IPS-NIHi7 (cell line): Measurements from ENCODE around the gene TECPR1.

ENCODE experiments used
- DNase-seq: peaks from one replicate; pipeline ENCODE4 v3.0.0; 2012; ENCODE audit warnings: mixed read lengths; ENCODE audit errors: extremely low spot score

TECPR1 gene, protein sequence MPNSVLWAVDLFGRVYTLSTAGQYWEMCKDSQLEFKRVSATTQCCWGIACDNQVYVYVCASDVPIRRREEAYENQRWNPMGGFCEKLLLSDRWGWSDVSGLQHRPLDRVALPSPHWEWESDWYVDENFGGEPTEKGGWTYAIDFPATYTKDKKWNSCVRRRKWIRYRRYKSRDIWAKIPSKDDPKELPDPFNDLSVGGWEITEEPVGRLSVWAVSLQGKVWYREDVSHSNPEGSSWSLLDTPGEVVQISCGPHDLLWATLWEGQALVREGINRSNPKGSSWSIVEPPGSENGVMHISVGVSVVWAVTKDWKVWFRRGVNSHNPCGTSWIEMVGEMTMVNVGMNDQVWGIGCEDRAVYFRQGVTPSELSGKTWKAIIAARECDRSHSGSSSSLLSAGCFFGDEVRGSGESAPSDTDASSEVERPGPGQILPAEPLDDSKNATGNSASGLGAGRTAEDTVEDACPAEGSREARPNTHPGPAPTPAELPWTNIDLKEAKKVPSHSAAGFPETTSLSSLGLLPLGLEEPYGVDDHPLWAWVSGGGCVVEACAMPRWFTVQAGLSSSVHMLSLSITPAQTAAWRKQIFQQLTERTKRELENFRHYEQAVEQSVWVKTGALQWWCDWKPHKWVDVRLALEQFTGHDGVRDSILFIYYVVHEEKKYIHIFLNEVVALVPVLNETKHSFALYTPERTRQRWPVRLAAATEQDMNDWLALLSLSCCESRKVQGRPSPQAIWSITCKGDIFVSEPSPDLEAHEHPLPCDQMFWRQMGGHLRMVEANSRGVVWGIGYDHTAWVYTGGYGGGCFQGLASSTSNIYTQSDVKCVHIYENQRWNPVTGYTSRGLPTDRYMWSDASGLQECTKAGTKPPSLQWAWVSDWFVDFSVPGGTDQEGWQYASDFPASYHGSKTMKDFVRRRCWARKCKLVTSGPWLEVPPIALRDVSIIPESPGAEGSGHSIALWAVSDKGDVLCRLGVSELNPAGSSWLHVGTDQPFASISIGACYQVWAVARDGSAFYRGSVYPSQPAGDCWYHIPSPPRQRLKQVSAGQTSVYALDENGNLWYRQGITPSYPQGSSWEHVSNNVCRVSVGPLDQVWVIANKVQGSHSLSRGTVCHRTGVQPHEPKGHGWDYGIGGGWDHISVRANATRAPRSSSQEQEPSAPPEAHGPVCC

DNA sequence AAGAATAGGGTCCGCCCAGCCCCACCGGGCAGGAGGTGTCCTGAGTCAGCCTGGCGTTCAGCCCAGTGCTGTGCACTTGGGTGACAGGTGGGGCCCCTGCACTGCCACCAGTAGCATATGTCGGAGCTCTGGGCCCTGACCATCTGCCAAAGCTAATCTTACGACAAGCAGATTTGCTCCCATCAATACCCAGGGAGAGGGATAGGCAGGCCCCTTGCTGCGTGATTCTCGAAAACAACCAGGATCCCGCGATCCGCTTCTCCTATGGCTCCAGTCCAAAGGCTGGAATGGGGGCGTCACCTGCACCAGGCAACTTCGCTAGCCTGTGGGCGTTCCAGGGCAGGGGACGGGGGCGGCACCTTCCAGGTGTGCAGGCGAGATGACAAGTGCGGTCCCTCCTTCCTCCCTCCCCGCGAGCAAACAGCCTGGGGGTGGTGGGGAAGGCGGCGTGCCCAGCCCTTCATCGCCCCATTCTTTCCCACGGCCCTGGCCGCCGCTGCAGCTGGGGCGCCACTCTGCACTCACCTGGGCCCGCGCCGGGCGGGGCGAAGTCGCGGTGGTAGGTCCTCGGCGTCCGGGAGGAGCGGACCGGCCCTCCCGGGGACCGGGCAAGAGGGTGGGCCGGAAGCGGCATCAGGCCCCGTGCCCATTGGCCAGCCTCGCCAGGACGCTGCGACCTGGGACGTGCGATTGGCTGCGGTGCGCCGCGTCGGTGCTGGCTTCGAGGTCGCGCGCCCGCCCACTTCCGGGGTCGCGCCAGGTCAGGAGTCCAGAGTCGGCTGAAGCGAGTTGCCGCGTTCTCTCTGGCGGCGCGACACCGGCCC lies at the start of gene TECPR1:
TSS of gene TECPR1 (minus strand) at position 632 of the 824 bp plus-strand sequence. CDS start 6,086 bp downstream, outside the sequence.
- DNase-seq: peak; percentile 100

DNA sequence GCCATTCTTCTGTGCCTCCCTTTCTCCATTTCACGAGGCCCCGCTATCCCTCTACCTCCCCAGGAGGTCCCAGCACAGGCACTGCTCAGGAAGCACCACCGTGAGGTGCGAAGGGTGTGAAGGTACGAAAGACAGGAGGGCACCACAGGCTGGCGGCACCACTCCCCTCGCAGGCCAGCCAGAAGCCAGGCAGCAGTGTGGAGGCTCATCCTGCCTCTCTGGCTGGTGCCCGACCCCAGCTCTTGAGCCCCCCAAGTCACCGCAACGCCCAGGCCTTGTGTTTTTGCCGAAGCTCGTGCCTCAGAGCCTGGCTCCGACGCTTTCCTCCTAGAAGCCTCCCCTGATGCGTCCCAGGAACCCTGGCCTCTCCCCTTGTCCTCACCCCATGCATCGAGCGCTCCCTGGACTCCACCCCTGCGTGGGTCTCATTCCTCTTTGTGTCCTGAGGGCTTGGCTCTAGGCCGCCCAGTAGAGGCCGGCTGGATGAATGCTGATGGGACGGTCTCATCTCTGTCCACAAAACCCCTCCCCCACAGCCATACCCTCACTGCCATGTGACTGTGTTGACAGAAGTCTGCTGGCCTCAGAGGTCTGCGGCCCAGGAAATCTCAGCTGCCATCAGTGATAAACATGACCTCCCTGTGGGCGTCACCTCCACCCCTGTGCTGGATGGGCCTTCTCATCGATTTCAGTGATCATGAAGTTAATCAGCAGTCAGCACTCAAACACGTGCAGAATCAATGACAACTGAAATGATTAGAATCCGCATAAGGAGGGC lies 48.8 kb upstream of the TECPR1 start:
- DNase-seq: no peak

DNA sequence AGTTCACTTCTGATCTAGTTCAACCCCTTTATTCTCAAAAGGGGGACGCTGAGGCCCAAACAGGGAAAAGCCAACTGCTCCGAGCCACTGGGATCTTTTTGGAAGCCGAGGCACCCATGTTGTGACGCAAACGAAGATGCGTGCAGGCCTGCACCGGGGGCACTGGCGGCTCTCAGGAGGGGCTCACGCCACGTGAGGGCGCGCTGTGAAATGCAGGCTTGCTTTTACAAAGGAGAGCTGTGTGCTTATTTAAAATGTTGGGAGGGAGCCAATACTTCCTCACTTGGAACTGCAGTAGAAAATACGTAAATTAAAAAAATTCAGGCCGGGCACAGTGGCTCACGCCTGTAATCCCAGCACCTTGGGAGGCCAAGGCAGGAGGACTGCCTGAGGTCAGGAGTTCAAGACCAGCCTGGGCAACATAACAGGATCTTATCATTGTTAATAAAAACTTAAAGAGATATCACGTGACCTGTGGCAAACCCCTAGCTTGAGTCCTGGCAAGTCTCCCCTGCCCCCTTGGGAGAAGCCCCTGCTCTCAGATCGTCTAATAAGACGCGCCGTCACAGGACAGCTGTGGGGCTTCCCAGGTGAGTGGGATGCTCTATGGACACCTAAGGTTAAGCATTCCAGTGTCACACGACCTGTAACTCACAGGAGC lies 45.7 kb upstream of the TECPR1 start:
- DNase-seq: no peak

DNA sequence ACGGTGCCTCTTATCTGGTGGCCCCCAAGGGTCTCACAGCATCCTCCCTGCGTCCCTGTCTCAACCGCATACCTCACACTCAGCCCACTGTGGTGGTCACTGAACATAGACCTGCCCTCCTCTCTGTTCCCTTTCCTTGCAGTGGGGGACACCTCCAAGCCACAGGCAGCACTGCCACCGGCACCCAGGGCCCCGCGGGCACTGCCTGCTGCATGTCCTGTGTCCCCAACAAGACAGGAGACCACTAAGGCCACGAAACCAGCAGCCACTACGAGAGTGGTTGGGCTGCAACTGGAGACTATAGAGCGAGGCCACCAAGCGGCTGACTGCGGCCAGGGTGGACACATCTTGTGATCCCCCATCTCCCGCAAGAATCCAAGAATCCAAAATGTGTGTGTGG lies 44.8 kb upstream of the TECPR1 start:
- DNase-seq: no peak

DNA sequence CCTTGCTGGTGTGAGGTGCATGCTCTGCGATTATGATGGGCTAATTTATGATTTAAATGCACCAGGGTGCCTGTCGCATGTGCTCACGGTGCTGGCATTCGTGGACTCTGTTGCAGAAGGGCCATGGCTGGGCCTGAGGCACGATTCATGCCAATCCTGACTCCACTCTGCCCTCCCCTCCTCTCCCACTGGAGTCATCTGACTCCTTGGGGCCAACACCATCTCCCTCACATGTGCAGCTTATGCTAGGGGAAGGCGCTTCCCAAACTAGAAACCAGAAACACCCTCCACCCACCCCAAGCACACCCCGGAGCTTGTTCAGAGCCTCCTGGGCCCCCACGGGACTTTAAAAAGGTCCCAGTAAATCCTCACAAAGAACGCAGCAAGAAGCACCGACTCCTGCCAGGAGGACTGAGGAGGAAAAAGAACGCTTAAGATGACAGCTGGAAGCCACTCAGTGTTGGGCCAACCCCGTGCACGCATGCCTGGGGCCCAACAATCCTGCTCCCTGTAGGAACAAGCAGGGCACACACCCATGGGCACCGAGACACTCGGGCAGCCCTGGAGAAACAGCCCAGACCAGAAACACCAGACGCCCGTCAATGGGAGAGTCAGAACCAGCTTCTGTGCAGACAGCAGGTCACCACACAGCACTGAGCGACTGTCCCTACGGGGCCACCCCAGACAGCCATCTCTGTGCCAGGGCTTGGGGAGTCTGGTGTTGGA lies 43.6 kb upstream of the TECPR1 start:
- DNase-seq: no peak

DNA sequence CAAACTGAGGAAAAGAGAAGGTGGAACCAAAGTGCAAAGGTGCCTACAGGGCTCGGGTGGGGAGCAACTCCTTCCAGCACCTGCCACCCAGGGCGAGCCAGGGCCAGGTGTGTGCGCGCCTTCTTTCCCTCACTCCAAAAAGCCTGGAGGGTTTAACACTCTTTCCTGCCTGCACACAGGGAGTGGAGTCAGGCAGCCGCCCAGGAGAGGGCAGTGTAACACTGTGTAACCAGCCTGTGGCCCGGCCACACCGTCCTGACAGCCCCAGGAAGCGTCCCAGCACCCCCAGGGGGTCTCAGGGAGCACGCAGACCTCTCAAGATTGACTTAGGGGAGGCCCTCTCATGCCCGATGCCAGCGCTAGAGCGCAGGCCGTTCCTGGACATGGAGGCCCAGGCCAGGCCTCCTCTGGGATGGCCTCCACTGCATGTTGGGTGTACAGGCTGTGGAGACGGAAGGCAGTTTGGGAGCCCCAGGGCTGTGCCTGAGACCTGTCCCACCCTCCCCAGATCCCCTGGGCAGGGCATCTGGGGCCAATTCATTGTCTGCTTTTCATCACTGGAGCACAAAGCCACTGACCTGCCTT lies 42.9 kb upstream of the TECPR1 start:
- peak; percentile 91 for DNase-seq

DNA sequence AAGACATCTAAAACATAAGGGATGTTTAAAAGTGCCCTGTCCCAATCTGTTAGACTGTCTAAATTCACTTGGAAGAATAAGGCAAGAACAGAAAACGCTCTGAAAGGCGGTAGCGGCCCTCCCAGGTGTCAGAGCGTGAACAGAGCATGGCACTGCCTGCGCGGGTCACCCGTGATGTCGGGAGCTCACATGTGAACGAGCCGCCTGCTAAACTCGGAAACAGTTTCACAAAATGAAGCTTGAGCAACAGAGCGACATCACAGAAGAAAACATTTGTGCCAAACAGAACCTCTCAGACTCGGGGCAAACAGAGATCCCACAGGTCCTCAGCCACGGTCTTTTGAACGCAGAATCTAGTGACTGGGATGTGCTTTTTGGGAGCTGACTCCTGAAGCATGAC lies 42.3 kb upstream of the TECPR1 start:
- DNase-seq: no peak

DNA sequence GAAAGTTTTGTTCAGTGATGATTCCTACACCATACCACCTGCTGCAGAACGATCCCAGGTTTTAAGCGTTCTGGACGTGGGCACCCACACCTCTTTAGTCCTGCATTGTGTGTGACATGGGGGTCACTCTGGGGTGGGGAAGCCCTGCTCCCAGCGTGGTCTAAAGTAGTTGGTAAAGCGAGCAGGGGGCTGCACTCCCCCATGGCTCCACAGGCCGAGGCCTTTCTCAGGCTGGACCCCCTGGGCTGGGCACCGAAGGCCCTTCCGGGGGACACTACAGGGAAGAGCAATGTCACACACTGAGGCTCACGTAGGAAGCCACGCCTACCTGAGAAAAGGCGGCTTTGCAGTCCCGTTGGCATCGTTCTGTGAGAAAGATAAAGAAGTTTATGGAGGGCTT lies 41.7 kb upstream of the TECPR1 start:
- DNase-seq: no peak

DNA sequence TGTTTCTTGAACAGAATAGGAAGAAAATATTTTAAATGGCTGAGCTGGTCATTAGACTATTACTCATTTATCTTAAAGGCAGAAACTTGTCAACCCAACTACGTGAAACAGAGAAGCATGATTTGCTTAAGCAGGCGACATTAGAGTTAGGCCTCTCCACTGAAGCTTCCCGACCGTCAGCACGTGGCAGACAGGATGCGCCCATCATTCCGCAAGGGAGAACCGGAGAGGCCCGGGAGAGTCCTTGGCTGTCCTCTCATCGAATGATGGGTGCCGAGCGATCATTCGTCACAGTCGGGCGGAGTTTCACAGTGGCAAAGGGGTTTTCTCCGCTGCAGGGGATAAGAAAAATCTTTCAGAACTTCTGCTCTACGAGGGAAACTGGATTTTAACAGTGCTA lies 41.2 kb upstream of the TECPR1 start:
- no peak for DNase-seq

DNA sequence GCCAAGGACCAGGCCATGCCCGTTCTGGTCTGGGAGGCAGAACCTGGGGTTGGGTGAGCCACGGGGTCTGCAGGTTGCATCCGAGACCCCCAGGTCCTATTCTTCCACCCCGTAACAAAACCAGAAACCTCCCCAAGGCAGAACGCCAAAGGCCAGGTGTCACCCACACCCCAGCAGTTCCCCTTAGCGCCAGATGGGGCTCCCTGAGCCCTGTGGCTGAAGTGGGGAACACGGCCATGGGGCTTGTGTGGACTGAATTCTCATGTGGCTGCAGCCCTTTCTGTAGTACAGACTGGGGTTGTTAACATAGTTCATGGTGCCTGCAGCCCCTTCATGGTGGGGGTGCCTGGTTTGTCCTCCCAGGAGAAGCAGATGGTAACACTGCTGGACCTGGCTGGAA lies 39.7 kb upstream of the TECPR1 start:
- no peak for DNase-seq

DNA sequence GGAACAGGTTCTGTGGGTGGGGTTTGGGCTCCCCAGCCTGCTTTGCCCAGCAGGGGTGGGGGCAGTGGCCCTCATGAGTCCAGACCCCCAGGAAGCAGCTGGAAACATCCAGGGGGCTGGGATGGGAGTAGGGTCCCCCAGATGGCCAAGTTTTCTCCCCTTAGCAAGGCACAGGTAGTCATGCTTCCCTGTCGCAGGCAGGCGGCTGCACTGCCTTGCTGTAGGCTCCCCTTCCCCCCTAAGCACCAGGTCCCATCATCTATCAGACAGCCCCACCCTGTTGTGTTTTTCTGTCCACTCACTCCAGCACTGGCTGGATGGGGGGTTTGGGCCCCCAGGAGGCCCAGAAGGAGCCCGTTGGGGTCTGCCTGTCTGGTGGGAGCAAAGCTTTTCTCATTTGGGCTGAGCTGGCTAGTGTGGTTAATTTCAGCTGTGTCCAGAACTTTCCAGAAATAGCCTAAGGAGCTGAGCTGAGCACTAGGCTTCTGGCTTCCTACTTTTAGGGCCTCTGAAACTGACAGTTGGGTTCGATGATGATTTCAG lies 37.4 kb upstream of the TECPR1 start:
- no peak for DNase-seq

DNA sequence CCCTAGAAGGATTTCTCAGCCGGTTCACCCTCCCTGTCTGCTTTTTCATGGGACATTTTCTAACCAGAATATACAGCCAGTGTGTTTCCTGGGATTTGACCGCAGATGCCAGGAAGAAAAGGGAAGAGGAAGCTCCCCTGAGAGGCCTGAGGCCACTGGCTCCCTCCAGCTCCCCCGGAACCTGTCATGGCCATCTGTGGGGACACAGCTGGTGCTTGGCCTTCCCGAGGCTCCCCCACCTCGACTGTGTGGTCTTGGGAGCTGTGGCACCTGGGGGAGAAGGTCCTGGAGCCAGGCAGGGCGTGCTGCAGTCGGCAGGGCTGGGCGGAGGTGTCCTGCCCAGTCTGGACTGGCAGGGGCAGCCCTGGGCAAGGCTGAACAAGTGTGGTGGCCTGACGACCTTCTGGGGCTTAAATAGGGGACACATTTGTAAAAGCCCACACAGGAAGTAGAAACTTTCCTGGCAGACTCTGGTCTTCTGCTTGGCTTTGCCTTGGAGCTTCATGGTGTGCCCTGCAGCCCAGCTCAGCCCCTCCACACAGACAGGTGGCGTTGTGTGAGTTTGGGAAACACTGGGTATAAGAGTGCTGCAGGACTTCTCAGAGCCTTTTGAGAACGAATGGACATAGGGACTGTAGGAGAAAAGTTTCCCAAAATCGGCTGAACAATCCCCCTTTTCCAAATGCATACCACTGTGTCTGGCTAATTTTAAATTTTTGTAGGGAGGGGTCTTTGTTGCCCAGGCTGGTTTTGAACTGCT lies 36.2 kb upstream of the TECPR1 start:
- no peak for DNase-seq

DNA sequence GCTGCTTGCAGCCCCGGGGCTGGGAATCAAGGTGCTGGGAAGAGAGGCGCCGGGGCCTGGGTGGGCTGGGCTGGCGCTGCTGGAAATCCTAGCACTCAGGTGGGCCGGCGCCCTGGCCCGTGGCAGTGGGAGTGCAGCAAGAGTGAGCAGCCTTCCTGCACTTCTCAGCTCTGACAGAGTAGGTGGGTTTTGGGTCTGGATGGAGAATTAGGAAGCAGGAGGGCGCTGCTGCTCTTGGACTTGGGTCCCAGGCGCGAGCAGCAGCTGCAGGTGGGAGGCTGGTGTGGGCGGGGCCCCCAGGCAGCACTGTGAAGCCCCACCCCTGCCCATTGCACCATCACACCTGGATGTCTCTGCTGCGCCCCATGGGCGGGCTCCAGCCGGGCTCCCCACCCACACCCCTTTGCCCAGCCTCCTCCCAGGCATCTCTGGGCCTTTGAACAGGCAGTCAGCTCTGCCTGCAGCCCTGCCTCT lies 35.5 kb upstream of the TECPR1 start:
- peak; percentile 71 for DNase-seq

DNA sequence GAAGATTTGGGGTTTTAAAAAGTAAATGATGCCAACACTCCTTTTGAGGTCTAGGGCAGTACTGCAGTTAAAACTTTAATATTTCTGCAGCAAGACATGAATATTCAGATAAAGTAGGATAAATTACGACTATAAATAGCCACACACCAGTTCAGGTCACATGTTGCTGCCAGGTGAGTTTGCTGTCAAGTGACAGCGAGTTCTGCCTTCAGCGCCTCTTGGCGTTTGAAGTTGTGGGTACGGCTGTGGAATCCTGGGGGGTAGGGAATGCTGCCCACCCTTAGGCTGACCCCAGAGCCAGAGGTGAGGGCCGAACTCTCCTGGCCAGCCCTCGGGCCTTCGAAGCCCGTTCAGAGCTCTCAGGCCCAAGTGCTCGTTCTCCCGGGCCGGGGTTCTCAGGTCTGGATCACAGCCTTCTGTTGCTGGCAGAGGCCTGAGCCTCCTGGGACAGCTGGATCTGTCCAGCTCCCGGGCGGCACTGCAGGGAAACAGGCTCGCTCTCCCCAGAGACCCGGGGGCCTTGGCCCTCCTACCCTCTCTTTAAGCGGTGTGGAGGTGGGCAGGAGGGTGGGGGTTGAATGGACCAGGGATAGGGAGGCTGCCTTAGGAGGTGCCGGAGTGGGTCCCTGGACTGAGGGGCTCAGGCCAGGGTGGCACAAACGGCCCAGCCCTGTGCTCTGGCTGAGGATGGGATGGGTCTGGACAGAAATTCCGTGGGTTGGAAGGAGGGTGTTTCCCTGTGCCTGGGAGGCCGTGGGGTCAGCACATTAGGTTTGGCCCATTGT lies 34.9 kb upstream of the TECPR1 start:
- no peak for DNase-seq

DNA sequence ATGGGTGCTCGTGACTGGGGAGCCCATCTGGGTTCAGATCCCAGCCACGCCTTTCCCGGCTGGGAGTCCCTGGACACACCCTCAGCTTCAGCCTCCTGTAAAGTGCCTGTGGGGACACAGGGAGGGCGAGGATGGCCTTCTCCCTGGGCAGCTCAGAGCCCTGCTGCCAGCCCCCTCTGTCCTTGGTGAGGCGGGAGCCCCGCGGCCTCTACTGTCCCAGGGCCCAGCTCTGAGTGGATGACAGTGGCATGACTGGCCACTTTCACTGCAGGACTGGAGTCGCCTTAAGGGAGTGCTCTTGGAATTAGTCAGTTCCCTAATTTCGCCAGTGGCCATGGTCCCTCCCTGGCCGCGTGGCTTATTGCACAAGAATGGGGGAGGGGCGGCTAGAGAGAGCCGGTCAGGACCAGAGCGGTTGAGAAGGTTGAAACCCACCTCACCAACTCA lies 34.1 kb upstream of the TECPR1 start:
- no peak for DNase-seq

DNA sequence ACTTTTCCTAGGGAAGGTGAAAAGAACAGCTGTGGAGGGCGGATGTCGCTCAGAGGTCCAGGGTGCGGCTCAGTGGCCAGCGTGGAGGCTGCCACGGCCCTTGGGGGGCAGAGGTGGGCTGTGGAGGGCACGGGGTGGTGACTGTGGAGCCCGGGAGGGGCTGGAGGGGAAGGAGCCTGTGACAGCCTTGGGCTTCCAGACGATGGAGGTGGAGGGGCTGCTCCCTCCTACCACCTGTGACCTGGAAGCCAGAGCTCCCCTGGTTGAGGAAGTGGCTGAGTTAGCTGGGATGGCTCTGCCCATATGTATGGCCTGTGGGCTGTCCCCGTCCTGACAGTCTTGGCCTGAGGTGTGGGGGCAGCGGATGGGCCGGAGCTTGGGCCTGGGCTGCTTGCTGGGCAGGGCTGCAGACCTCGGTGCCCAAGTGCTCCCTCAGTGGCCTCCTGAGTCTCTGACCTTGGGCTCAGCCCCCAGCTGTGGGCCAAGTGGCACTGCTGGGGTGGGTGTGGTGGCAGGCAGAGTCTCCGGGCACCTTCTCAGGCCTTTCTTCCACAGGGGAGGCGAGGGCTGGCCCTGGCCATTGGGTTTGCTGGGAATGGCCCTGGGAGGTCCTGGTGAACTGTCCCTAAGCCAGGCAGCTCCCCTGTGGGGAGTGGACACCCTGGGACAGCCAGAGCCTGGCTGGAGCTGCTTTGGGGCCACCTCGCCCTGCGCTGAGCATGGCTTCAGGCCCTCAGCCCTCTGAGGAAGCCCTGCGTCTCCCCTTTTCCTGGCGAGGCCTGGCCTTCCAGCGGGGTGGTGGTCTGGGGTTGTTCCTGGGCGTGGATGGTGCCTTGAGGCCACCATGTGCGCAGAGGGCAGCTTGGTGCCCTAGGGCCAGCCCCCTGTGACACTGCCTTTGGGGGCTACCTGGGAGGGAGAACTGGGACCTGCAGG lies 33.4 kb upstream of the TECPR1 start:
- no peak for DNase-seq
